GM03348 (cell line): ENCODE measurements around the gene TSC22D4.
"Not testable (repeated sequence)": the region's sequence is repeated elsewhere in the genome, so short reads cannot be mapped to it uniquely, and the experiment has no call there.

Experiments used
- DNase-seq: peaks from one replicate; pipeline ENCODE4 v3.0.0; 2012; ENCODE audit warnings: low spot score

The TSC22D4 gene

GRCh38 chr7:100444311-100445278 lies 34.4 kb downstream of the TSC22D4 start:
- DNase-seq: peak; percentile 40

- no peak for DNase-seq
Observed at GRCh38 chr7:100443096-100443840, 35.7 kb downstream of the TSC22D4 start.

GRCh38 chr7:100441641-100442535 lies 37.1 kb downstream of the TSC22D4 start:
- DNase-seq: no peak

- not testable (repeated sequence) for DNase-seq
Observed at GRCh38 chr7:100439244-100439643, 39.8 kb downstream of the TSC22D4 start.

- not testable (repeated sequence) for DNase-seq
Observed at GRCh38 chr7:100438731-100439130, 40.3 kb downstream of the TSC22D4 start.

- DNase-seq: no peak
Observed at GRCh38 chr7:100438172-100438571, 40.8 kb downstream of the TSC22D4 start.

- no peak for DNase-seq
Observed at GRCh38 chr7:100437150-100438100, 41.6 kb downstream of the TSC22D4 start.

GRCh38 chr7:100435401-100436304 lies 43.4 kb downstream of the TSC22D4 start:
- peak; percentile 52 for DNase-seq

- DNase-seq: no peak
Observed at GRCh38 chr7:100434297-100435144, 44.5 kb downstream of the TSC22D4 start.

- no peak for DNase-seq
Observed at GRCh38 chr7:100433592-100434296, 45.3 kb downstream of the TSC22D4 start.

- no peak for DNase-seq
Observed at GRCh38 chr7:100433276-100433591, 45.8 kb downstream of the TSC22D4 start.

- DNase-seq: no peak
Observed at GRCh38 chr7:100432621-100433275, 46.3 kb downstream of the TSC22D4 start.

- DNase-seq: no peak
Observed at GRCh38 chr7:100432053-100432452, 47.0 kb downstream of the TSC22D4 start.

GRCh38 chr7:100431286-100431735 lies 47.7 kb downstream of the TSC22D4 start:
- DNase-seq: no peak

GRCh38 chr7:100430493-100431285 lies 48.3 kb downstream of the TSC22D4 start:
- no peak for DNase-seq

- DNase-seq: peak; percentile 100
Observed at GRCh38 chr7:100429637-100430492, 49.1 kb downstream of the TSC22D4 start, which contains the start of gene MEPCE. MEPCE (plus strand) TSS chr7:100429831; CDS start chr7:100430019, 188 bp downstream.
